Ascending aorta (tissue), 2 donors: ENCODE results near the gene GNA14. TPM values are rescaled to one million over a fixed set of nuclear protein-coding genes. Genes with fewer than 3 reads are reported as not detected.
A peak's percentile ranks its signal among the peaks of the same experiment; 100 is the strongest.

Experiments used
- DNase-seq, 2 donors: peaks; one replicate each; pipeline ENCODE4 v3.0.0-alpha.2; 2019; ENCODE audit warnings: low spot score in 2 of 2
- H3K27ac ChIP-seq, 2 donors: fragments of 200-600 bp; sonication (generic); one replicate each; pipeline ENCODE4 v1.5.1; 2016 to 2017; ENCODE audit warnings: mild to moderate bottlenecking in 1 of 2
- H3K27me3 ChIP-seq: fragments of 200-600 bp; sonication (generic); one replicate; pipeline ENCODE4 v1.5.1; 2017
- H3K36me3 ChIP-seq, 2 donors: fragments of 200-600 bp; sonication (generic); one replicate each; pipeline ENCODE4 v1.5.1; 2016
- H3K4me1 ChIP-seq, 2 donors: fragments of 200-600 bp; sonication (generic); one replicate each; pipeline ENCODE4 v1.5.1; 2016 to 2017; ENCODE audit warnings: mild to moderate bottlenecking in 1 of 2
- H3K4me3 ChIP-seq, 2 donors: fragments of 200-600 bp; sonication (generic); one replicate each; pipeline ENCODE4 v1.5.1; 2016 to 2017; ENCODE audit warnings: mild to moderate bottlenecking in 1 of 2
- H3K9me3 ChIP-seq, 2 donors: fragments of 200-600 bp; sonication (generic); one replicate each; pipeline ENCODE4 v1.5.1; 2016
- CTCF ChIP-seq, 3 experiments: fragments of 200-600 bp in 2 of 3; fragments of 450-650 bp in 1 of 3; sonication (generic) in 2 of 3; IDR thresholded peaks; one replicate each; pipeline ENCODE4 v1.5.1; 2016 to 2019; ENCODE audit warnings: antibody characterized with exemption in 3 of 3, mild to moderate bottlenecking in 1 of 3, moderate library complexity in 1 of 3
- intact Hi-C: fragments of 100-400 bp; cut with DNase I; formaldehyde crosslinking; loops from one replicate; pipeline ENCODE4 v1.15.1; 2023
- total RNA-seq: library from RNA; depleted of rRNA; stranded (reverse); fragments of >200 nt; gene quantifications from one replicate; pipeline ENCODE4 v1.1.0, GENCODE V29; 2016

The GNA14 gene
- total RNA-seq, 1 donor from 2014 or later: 3.5 TPM

GRCh38 chr9:77605449-77606220, 42.5 kb downstream of the GNA14 start:
- no peak for DNase-seq
- H3K4me3 ChIP-seq: no peak overlapping the region
- peak overlapping the region; percentile 7 to 54 for H3K27ac ChIP-seq
- no peak for TF ChIP-seq CTCF (IDR thresholded peaks at IDR 0.05)
- H3K4me1 ChIP-seq: no peaks in the 10 kb centered on the region
- no peaks in the 10 kb centered on the region for H3K36me3 ChIP-seq
- no peaks in the 10 kb centered on the region for H3K27me3 ChIP-seq
- no peaks in the 10 kb centered on the region for H3K9me3 ChIP-seq
- intact Hi-C loops: no loop called here

- H3K4me1 ChIP-seq: no peaks in the 10 kb centered on the region
- no peak for TF ChIP-seq CTCF (IDR thresholded peaks at IDR 0.05)
- H3K27ac ChIP-seq: no peak overlapping the region
- no peak overlapping the region for H3K4me3 ChIP-seq
- no peaks in the 10 kb centered on the region for H3K36me3 ChIP-seq
- H3K27me3 ChIP-seq: no peaks in the 10 kb centered on the region
- no peak for DNase-seq
- no peaks in the 10 kb centered on the region for H3K9me3 ChIP-seq
- intact Hi-C loops: no loop called here
These were observed 43.8 kb downstream of the GNA14 start for GRCh38 chr9:77604316-77604715.

- TF ChIP-seq CTCF (IDR thresholded peaks at IDR 0.05): no peak
- no peaks in the 10 kb centered on the region for H3K9me3 ChIP-seq
- no peak for DNase-seq
- H3K4me3 ChIP-seq: no peak overlapping the region
- intact Hi-C loops: no loop called here
- H3K36me3 ChIP-seq: no peaks in the 10 kb centered on the region
- H3K27me3 ChIP-seq: no peaks in the 10 kb centered on the region
- no peak overlapping the region for H3K27ac ChIP-seq
- H3K4me1 ChIP-seq: no peaks in the 10 kb centered on the region
These were observed 45.3 kb downstream of the GNA14 start for GRCh38 chr9:77602852-77603251.

GRCh38 chr9:77601476-77602099, 46.5 kb downstream of the GNA14 start:
- no peak for DNase-seq
- no peak overlapping the region for H3K4me3 ChIP-seq
- no peak overlapping the region for H3K27ac ChIP-seq
- no peaks in the 10 kb centered on the region for H3K4me1 ChIP-seq
- no peaks in the 10 kb centered on the region for H3K36me3 ChIP-seq
- H3K9me3 ChIP-seq: no peaks in the 10 kb centered on the region
- TF ChIP-seq CTCF (IDR thresholded peaks at IDR 0.05): no peak
- intact Hi-C loops: no loop called here
- no peaks in the 10 kb centered on the region for H3K27me3 ChIP-seq

DNA sequence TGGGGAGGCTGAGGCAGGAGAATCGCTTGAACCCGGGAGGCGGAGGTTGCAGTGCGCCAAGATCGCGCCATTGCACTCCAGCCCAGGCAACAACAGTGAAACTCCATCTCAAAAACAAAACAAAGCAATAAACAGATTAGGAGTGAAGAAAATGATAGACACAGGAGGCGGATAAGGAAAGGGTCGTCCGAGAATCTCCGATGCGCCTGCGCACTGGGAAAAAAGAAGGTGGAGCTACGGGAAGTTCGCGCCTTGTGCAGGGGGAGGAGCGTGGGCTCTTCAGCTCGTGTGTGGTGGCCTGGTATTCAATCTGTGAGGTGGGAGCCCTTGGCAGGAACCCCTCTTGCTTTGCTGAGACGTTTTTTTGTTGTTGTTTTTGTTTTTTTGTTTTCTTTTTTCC, 47.3 kb downstream of the GNA14 start:
- Histone ChIP-seq H3K4me3 (no peak overlapping the region), H3K4me1 (no peaks in the 10 kb centered on the region), H3K36me3 (no peaks in the 10 kb centered on the region), H3K27me3 (no peaks in the 10 kb centered on the region), H3K27ac (no peak overlapping the region), H3K9me3 (no peaks in the 10 kb centered on the region)
- no peak for DNase-seq
- intact Hi-C loops: no loop called here
- no peak for TF ChIP-seq CTCF (IDR thresholded peaks at IDR 0.05)
